Panc1 (cell line): Measurements from ENCODE around the gene LRRC4B.

ENCODE experiments used
- CTCF ChIP-seq: fragments of 450-650 bp; IDR thresholded peaks from 2 replicates; pipeline ENCODE4 v1.5.1; 2017; ENCODE audit warnings: mild to moderate bottlenecking
- POLR2AphosphoS5 ChIP-seq: IDR thresholded peaks from 2 replicates; pipeline ENCODE4 v1.6.1; 2012; ENCODE audit warnings: mild to moderate bottlenecking, low read depth, low read length, moderate library complexity
- SIN3A ChIP-seq: IDR thresholded peaks from 2 replicates; pipeline ENCODE4 v1.6.1; 2012; ENCODE audit warnings: low read depth, mild to moderate bottlenecking, low read length, moderate library complexity, borderline replicate concordance; ENCODE audit not compliant: insufficient read depth
- TF ChIP-seq, protein P1 (sequence below), 2 experiments: IDR thresholded peaks; 2 replicates each; pipeline ENCODE4 v1.6.1; 2011 to 2012; ENCODE audit warnings: low read depth in 2 of 2, control low read depth in 1 of 2, low read length in 1 of 2, mild to moderate bottlenecking in 1 of 2, moderate library complexity in 1 of 2; ENCODE audit not compliant: insufficient read depth in 1 of 2

DNA sequence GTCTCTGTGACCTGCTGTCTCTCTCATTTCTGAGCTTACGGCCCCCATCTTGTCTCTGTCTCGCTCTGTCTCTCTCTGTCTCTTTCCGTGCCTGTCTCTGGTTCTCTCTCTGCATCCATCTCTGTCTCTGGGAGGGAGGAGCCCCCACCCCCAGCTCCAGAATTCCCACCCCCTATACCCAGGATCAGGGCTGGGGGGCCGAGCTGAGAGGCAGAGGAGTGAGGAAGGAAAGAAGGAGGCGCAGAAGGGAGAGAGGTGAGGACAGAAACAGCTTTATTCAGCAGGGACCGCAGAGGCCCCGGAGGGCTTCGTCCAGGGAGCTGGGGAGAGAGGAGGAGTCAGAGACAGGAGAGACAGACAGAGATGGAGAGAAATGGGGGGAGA lies 71.2 kb downstream of the LRRC4B start:
- TF ChIP-seq CTCF (no peak), POLR2AphosphoS5 (no peak), SIN3A (no peak)
- TF ChIP-seq, protein P1, sequence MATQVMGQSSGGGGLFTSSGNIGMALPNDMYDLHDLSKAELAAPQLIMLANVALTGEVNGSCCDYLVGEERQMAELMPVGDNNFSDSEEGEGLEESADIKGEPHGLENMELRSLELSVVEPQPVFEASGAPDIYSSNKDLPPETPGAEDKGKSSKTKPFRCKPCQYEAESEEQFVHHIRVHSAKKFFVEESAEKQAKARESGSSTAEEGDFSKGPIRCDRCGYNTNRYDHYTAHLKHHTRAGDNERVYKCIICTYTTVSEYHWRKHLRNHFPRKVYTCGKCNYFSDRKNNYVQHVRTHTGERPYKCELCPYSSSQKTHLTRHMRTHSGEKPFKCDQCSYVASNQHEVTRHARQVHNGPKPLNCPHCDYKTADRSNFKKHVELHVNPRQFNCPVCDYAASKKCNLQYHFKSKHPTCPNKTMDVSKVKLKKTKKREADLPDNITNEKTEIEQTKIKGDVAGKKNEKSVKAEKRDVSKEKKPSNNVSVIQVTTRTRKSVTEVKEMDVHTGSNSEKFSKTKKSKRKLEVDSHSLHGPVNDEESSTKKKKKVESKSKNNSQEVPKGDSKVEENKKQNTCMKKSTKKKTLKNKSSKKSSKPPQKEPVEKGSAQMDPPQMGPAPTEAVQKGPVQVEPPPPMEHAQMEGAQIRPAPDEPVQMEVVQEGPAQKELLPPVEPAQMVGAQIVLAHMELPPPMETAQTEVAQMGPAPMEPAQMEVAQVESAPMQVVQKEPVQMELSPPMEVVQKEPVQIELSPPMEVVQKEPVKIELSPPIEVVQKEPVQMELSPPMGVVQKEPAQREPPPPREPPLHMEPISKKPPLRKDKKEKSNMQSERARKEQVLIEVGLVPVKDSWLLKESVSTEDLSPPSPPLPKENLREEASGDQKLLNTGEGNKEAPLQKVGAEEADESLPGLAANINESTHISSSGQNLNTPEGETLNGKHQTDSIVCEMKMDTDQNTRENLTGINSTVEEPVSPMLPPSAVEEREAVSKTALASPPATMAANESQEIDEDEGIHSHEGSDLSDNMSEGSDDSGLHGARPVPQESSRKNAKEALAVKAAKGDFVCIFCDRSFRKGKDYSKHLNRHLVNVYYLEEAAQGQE (IDR thresholded peaks at IDR 0.05; ENCODE audit: insufficient read depth in 1 of 2, low read depth in 2 of 2, low read length in 1 of 2), result no peak
